ENCODE results near the gene CCDC28B. TPM values are rescaled to one million over a fixed set of nuclear protein-coding genes. Genes with fewer than 3 reads are reported as not detected.
"Not testable (repeated sequence)": the region's sequence is repeated elsewhere in the genome, so short reads cannot be mapped to it uniquely, and the experiment has no call there.

Gene CCDC28B
- polyA plus RNA-seq (ENCODE audit: insufficient read length in 3 of 3), result 10 to 100 TPM; 19.2 to 22.1 (median 21.8) TPM

DNA sequence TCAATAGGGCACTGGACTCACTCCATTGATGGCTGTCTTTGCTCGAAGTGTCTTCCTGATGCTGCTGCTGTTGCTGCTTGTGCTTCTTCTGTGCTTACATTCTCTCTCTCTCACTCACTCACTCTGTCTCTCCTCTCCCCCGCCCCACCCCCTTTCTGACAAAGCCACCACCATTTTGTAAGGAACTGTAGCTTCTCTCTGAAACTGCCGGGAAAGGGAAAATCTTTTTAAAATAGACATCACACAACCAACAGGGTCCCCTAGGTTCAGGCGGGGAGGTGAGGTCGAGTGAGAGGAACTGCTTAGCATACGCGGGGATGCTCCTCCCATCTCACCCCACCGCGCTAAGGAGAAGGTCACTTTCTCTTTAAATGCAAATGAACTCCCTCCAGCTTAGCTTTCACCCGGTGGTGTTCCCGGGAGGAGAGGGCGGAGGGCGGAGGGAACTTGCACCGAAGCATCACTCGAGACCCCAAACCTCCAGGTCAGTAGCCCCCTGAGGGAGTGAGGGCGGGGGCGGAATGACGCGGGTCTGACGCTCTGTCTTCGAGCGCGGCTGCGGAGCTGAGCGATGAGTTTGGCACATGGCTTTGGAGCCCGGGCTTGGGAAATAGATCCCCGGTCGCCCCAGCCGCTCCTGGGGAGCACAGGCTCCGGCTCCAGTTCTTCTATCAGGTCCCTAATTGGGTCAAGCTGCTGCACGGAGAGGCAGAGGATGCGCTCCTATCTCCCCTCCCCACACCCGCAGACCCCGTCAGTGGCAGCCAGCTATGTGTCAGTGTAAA lies at the start of gene CCDC28B:
Gene CCDC28B (plus strand): TSS at position 370 of the 785 bp plus-strand sequence. CDS start 1,341 bp downstream, outside the sequence.
- peak in 1 of 3 donors; percentile 56 for DNase-seq (ENCODE audit: low read depth in 3 of 3, low spot score in 2 of 3)

DNA sequence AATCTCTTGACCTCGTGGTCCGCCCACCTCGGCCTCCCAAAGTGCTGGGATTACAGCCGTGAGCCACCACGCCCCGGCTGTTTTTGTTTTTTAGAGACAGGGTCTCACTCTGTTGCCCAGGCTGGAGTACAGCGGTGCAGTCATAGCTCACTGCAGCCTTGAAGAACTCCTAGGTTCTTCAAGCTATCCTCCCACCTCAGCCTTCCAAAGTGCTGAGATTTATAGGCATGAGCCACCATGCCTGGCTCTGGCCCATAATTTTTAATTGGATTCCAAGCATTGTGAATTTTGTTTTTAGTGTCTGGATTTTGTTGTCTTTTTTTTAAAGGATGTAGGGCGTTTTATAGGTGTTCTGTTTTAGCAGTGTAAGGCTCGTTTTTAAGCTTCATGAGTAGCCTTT lies 49.5 kb upstream of the CCDC28B start:
- no peak for DNase-seq (ENCODE audit: low read depth in 3 of 3, low spot score in 2 of 3)

DNA sequence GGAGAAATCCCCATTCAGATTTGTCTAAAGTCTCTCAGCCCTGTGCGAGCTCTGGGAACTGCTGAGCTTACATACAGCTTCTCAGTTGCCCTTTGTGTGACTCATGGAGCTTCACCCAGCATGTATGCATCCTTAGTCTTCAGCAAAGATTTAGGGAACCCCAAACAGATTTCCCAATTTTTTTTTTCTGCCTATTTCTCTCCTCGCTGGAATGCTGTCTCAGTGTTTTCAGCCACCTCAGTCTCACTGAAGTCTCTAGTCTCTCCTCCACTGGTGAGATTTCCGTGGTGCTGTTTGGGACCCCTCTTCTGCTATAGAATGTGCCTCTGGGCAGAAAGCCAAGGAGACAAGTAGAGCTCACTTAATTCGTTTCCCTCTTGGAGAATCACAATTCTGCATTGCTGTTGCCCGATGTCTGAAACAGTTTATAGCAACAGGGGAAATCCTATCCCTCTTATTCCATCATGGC lies 49.0 kb upstream of the CCDC28B start:
- DNase-seq (ENCODE audit: low read depth in 3 of 3, low spot score in 2 of 3), result peak in 1 of 3 donors; percentile 31

DNA sequence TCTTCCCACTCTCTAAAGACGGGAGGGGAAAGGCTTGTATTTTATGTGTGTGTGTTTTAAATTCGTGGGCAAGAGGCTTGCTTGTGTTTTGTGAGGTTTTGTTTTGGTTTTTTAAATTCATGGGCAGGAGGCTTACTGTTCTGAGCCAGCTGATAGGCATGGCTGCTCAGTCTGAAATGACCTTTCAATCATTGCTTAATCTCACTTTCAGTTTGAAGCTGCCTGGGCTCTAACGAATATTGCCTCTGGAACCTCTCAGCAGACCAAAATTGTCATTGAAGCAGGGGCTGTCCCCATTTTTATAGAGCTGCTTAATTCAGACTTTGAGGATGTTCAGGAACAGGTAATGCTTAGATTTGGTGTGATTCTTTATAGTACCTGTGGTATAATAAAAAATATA lies 41.2 kb upstream of the CCDC28B start:
- DNase-seq (ENCODE audit: low read depth in 3 of 3, low spot score in 2 of 3), result no peak

DNA sequence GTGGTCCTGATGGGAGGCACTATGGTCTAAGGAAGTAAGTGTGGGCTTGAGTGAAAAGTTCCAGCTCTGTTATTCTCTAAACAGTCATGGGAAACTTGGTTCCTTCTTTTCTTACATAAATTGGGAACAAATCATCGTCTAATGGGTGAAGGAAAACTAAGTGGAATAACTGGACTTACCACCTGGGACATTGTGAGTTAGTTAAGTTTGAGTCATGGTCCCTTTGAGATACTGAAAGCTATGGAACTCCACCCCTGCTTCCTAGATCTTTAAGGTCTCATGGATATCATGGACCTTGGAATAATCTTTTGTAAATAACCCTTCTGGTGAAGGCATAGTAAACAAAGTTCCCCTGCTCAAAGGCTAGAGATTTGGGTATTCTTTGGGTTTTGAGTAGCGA lies 37.0 kb upstream of the CCDC28B start:
- DNase-seq (ENCODE audit: low read depth in 3 of 3, low spot score in 2 of 3), result no peak

DNA sequence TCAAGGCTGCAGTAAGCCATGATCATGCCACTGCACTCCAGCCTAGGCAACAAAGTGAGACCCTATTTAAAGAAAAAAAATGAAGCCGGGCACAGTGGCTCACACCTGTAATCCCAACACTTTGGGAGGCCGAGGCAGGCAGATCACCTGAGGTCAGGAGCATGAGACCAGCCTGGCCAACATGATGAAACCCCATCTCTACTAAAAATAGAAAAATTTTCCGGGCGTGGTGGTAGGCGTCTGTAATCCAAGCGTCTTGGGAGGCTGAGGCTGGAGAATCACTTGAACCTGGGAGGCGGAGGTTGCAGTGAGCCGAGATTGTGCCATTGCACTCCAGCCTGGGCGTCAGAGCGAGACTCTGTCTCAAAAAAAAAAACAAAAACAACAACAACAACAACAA lies 34.8 kb upstream of the CCDC28B start:
- not testable (repeated sequence) for DNase-seq (ENCODE audit: low read depth in 3 of 3, low spot score in 2 of 3)

DNA sequence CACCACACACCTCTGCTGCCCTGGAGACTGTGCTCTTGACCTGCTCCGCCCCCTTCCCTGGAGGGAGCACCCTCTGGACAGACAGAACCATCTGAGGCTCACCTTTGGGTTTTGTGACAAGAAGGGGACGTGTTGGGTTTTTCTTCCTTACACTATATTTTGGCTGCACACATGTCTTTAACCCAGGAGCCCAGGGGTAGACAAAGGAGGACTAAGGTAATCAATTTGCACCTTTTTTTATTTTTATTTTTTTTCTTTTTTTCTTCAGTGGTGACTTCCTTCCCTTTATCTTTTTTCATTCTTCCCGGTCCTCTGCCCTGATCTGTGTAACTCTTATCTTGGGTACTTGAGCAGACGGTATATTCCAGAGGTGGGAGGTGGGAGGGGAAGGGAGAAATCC lies 29.4 kb upstream of the CCDC28B start:
- DNase-seq (ENCODE audit: low read depth in 3 of 3, low spot score in 2 of 3), result no peak

DNA sequence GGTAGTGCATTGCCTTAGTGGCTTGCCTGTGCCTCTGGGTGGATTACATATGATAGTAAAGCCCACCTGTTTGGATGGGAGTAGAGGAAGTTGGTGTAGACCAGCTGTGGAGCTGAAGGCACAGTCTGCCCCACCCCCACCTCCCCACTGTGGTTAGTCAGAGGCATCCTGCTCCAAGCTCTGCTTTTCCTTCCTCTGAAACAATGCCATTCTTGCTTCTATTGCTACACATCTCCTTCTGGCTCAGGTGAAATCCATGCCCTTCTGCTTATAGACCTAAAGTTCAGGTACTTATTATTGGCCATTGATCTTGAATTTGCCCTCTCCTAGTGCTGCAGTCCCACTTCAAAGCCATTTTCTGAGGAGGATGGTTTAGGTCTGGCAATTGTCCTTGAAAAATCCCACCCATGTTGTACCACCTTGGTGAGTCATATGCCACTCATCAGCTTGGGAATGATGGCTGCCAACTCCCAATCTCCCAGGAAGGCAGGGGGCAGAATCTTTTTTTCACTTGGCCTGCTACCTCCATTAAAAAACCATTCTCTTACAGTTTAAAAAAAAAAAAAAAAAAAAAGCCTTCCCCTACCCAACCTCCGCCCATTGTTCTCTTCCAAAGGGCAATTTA lies 27.7 kb upstream of the CCDC28B start:
- no peak for DNase-seq (ENCODE audit: low read depth in 3 of 3, low spot score in 2 of 3)

DNA sequence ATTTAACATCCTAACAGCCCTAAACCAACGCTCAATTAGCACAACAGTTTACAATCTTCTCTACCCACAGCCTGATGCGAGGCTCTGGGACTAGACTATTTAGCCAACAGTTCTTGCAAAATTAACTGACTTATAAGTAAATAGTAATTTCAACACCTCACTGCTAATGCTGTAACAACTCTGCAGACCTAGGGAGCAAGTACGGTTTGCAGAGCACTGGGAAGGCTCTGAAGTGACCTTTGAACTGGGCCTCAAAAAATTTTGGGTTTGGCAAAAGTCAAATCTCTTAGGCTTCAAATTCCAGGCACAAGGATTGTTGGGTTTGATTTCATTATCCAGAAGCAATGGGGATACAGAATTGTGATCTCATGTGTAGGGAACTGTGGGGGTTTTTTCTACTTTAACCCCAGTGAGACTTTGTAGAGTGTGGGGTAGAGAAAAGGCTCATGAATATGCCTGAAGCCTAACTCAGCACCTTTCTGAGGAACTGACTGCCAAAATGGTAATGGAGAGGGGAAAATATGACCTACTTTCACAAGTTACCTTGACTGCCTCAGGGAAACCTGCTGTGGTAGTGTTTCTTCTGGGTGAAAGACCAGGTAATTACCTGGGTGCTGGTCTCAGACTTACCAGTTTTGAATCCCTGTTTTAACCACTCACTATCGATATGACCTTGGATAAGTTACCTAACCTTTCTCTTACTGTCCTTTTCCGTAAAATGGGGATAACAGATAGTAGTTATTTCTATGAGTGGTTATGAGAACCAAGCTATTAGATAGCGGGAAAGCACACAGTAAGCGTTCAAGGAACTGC lies 21.8 kb upstream of the CCDC28B start:
- DNase-seq (ENCODE audit: low read depth in 3 of 3, low spot score in 2 of 3), result no peak

DNA sequence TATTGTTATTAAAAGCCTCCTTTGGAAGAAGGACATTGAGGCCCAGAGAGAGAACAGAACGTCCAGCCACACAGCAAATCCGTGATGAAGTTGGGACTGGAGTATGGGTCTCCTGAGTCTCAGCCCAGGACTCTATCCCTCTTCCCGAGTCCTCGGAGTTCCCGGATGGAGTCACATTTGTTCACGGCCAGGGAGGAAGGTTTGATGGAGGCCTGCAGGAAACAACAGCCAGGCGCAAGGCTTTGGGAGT lies 21.3 kb upstream of the CCDC28B start:
- no peak for DNase-seq (ENCODE audit: low read depth in 3 of 3, low spot score in 2 of 3)

DNA sequence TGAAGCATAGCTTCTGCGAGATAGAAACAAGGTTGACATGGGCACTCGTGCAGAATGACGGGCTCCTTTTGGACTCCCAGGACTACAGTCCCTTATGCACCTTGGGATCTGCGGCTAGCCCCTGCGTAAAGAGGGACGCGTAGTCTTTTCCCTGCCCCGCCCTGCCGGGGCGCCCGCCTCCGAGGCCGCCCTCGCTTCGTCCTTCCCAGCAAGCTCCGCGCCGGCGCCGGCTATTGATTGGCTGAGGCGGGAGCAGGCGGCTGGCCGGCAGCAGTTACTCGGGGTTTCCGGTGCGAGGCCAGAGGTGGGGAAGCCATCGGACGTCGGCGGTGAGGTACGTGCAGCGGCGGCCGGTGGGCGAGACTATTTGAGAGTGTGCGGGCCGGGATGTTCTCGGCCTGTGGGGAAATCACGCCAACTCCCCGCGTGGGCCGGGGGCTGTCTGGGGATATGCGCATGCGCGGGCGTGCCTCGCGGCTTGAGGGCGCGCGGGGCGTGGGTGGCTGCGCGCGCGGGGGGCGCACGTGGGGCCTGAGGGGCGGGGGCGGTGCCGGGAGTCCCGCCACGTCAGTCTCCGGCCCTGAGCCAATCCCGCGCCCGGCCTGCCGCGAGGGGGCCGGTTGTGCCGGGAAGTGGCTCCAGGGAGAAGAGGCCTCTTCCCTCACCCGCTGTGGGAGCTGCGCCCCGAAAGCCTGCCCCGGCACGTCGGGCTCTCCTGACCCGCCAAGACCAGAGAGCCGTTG lies 20.8 kb upstream of the CCDC28B start, which contains the start of gene TXLNA:
Gene TXLNA (plus strand): TSS at position 233 of the 743 bp plus-strand sequence. CDS start 671 bp downstream, outside the sequence.
- peak in 2 of 3 donors; percentile 78 to 87 for DNase-seq (ENCODE audit: low read depth in 3 of 3, low spot score in 2 of 3)

DNA sequence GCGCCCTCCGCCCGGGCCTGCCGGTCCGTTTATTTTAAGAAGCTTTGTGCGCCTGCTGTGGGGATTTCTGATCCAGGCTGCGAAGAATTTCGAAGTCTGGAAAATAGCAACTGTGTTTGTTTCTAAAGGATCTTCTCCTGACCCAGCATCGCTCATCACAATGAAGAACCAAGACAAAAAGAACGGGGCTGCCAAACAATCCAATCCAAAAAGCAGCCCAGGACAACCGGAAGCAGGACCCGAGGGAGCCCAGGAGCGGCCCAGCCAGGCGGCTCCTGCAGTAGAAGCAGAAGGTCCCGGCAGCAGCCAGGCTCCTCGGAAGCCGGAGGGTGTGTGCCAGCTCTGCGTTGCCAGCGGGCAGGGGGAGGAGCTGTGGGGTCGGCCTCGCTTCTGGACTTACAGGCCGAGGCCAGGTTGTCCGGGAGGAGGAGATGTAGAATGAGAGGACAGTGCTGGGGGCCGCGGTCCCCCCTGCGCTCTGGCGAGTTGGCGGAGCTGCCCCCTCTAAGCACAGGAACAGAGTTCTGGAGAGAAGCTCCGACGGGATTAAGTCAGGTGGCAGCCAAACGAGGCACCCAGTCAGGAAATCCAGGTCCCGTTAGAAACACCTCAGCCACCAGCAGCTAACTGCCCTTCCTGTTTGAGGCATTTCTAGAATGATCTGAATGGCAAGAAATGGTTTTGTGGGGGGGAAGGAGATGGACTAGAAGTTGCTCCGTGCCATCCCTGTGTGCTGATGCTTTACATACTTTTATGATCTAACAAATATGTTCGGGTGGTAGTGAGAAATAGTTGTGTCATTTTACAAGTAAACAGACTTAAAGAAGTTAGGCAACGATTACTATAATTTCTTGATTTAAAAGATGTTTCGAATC lies 20.0 kb upstream of the CCDC28B start:
- no peak for DNase-seq (ENCODE audit: low read depth in 3 of 3, low spot score in 2 of 3)

DNA sequence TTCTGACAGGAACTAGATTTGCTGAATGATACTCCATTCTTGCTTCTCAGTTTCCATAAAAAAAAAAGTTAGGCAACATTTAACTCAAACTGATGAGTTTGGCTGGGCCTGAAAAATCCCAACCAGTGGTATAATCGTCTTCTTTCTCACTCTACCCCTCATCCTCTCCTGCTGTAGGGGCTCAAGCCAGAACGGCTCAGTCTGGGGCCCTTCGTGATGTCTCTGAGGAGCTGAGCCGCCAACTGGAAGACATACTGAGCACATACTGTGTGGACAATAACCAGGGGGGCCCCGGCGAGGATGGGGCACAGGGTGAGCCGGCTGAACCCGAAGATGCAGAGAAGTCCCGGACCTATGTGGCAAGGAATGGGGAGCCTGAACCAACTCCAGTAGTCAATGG lies 19.3 kb upstream of the CCDC28B start:
- no peak for DNase-seq (ENCODE audit: low read depth in 3 of 3, low spot score in 2 of 3)

DNA sequence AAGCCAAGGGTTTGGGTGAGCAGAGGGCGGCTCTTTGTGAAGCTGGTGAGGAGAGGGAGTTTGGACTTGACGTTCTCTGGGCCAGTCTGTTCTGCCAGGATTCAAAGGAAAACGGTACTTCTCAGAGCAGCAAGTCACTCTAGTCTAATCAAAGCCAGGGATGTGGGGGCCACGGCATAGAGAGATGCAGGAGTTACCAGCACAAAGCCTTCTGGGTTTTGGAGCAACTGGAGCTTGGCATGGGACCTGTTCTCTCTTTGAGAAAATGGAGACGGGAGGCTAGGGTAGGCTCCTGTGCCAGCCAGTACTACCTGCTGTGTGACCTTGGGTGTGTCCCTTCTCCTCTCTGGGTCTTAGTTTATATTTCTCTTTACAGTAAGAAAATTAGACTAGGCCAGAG lies 18.8 kb upstream of the CCDC28B start:
- DNase-seq (ENCODE audit: low read depth in 3 of 3, low spot score in 2 of 3), result no peak

DNA sequence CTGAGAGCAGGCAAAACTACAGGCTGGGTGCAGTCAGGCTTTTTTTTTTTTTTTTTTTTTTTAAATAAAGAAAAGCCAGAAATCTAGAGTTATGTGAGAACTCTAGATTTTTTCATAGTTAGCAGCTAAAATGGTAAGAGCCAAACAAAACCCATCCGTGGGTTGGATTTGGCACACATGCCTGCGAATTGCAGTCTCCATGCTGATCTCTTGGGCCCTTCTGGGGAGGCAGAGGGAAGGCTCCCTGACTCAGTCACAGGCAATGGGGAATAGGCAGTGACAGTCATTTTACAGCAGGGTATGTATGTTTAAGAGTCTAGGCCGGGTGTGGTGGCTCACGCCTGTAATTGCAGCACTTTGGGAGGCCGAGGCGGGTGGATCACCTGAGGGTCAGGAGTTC lies 18.3 kb upstream of the CCDC28B start:
- DNase-seq (ENCODE audit: low read depth in 3 of 3, low spot score in 2 of 3), result no peak

DNA sequence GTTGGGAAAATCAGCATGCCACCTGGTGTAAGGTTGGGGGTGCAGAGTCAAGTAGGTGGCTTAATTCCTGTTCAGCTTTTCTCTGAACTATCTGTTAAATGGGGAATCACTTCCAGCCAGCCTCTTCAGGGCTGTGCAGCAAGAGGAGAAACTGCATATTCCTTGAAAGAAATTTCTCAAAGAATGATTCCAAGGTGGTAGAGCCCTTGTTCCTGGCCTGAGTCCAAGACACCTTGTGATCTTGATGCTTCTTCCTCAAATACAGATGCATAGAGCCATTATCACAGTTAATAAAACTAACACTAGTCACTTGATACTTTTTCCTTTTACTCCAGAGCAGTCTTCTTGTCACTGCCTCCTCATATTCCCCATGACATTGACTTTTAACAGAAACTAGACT lies 15.7 kb upstream of the CCDC28B start:
- no peak for DNase-seq (ENCODE audit: low read depth in 3 of 3, low spot score in 2 of 3)

DNA sequence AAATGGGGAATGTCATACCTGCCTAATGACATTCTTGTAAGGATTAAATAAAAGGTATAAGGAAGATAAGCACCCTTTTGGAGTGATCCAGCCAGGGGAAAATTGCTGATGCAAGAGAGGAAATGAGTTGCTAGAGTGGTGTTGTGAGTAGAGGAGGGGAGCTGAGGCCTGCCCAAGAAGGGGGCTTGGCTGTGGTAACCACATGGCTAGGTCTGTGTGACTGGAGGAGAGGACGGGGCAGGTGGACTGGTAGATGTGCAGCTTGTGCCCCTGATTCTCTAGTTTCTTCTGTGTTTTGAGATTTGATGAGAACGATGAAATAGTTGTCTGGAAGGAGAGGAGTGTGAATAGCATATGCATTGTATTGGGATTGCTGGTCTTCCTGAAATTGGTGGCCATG lies 14.3 kb upstream of the CCDC28B start:
- no peak for DNase-seq (ENCODE audit: low read depth in 3 of 3, low spot score in 2 of 3)

DNA sequence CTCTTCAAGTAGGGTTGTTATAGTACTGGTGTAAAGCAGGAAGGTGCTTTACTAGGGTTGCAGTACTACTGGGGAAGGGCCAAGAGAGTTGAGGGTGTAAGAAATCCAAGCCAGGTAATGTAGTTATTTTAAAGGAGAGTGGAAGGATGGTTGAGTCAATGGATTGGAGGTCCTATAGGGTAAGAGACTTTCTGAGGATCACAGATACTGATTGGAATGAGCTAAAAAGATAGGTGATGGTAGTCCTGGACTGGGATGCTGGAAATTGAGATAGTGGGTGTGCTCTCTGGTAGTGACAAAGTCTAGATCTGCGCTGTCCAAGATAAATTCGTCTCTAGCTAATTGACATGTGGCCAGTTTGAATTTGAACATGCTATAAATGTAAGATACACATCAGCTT lies 13.9 kb upstream of the CCDC28B start:
- DNase-seq (ENCODE audit: low read depth in 3 of 3, low spot score in 2 of 3), result no peak

DNA sequence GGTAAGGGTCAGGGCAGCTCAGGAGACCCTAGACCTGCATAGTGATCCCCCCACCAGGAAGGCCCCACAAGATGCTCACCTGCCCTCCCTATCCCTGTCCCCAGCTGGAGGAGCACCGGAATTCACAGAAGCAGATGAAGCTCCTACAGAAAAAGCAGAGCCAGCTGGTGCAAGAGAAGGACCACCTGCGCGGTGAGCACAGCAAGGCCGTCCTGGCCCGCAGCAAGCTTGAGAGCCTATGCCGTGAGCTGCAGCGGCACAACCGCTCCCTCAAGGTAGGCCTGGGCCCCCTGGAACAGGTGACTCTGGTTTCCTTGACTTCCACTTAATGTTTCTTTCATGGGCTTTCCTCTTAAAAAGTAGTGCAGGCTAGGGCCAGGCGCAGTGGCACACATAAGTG lies 12.5 kb upstream of the CCDC28B start:
- DNase-seq (ENCODE audit: low read depth in 3 of 3, low spot score in 2 of 3), result no peak

Data from right renal cortex interstitium (tissue), 3 donors.